NCI-H69 (cell line): ENCODE data around the gene KBTBD2.
"Not testable (repeated sequence)": the region's sequence is repeated elsewhere in the genome, so short reads cannot be mapped to it uniquely, and the experiment has no call there.

ENCODE experiments used
- DNase-seq: peaks from one replicate; lab custom pipeline; 2025; lab: John Stamatoyannopoulos, UW

Gene KBTBD2

GRCh38 chr7:32891043-32891799 is at the start of gene KBTBD2:
Gene KBTBD2 (minus strand): TSS chr7:32891760. CDS start chr7:32879604, 12,156 bp downstream.
- peak; percentile 98 for DNase-seq

GRCh38 chr7:32941181-32941580 is 49.6 kb upstream of the KBTBD2 start:
- DNase-seq, result peak; percentile 26

- peak; percentile 96 for DNase-seq
These were observed 46.0 kb upstream of the KBTBD2 start for GRCh38 chr7:32937344-32938174.

GRCh38 chr7:32936689-32937088 is 45.1 kb upstream of the KBTBD2 start:
- DNase-seq, result peak; percentile 20

- DNase-seq, result no peak
These were observed 44.0 kb upstream of the KBTBD2 start for GRCh38 chr7:32935558-32935957.

- no peak for DNase-seq
These were observed 38.8 kb upstream of the KBTBD2 start for GRCh38 chr7:32930378-32930777.

- DNase-seq, result no peak
These were observed 38.0 kb upstream of the KBTBD2 start for GRCh38 chr7:32929430-32930143.

GRCh38 chr7:32928785-32929298 is 37.3 kb upstream of the KBTBD2 start:
- DNase-seq, result no peak

GRCh38 chr7:32921896-32922295 is 30.3 kb upstream of the KBTBD2 start:
- no peak for DNase-seq

- DNase-seq, result not testable (repeated sequence)
These were observed 25.4 kb upstream of the KBTBD2 start for GRCh38 chr7:32916994-32917393.

GRCh38 chr7:32916006-32916405 is 24.4 kb upstream of the KBTBD2 start:
- DNase-seq, result no peak

- DNase-seq, result no peak
These were observed 23.5 kb upstream of the KBTBD2 start for GRCh38 chr7:32915041-32915536.

GRCh38 chr7:32914184-32914583 is 22.6 kb upstream of the KBTBD2 start:
- DNase-seq, result no peak

GRCh38 chr7:32910195-32910594 is 18.6 kb upstream of the KBTBD2 start:
- DNase-seq, result no peak

- peak; percentile 98 for DNase-seq
These were observed 13.7 kb upstream of the KBTBD2 start for GRCh38 chr7:32905175-32905662.

GRCh38 chr7:32901629-32902028 is 10.1 kb upstream of the KBTBD2 start:
- no peak for DNase-seq

- DNase-seq, result no peak
These were observed 9.0 kb upstream of the KBTBD2 start for GRCh38 chr7:32900433-32900995.

GRCh38 chr7:32897376-32897775 is 5.8 kb upstream of the KBTBD2 start:
- not testable (repeated sequence) for DNase-seq

GRCh38 chr7:32896564-32897347 is 5.2 kb upstream of the KBTBD2 start:
- DNase-seq, result peak; percentile 29

- no peak for DNase-seq
These were observed 2.6 kb upstream of the KBTBD2 start for GRCh38 chr7:32894171-32894570.

- DNase-seq, result no peak
These were observed 2.2 kb upstream of the KBTBD2 start for GRCh38 chr7:32893722-32894121.
